Pons (tissue), 1 donor: ENCODE data around the gene ATP8B2.

Source experiments
- DNase-seq: peaks from one replicate; pipeline ENCODE4 v3.0.0-alpha.2; 2016; ENCODE audit warnings: low spot score

ATP8B2 gene

GRCh38 chr1:154398141-154398540 is 72.8 kb downstream of the ATP8B2 start:
- no peak for DNase-seq

GRCh38 chr1:154398678-154399077 is 73.4 kb downstream of the ATP8B2 start:
- DNase-seq, result no peak

- DNase-seq, result no peak
These were observed 75.1 kb downstream of the ATP8B2 start for GRCh38 chr1:154400381-154400801.
